ENCODE measurements around the gene SORCS1. TPM values are rescaled to one million over a fixed set of nuclear protein-coding genes. Genes with fewer than 3 reads are reported as not detected.

SORCS1 gene
- total and polyA plus RNA-seq, 2 donors (not counting 1 experiment from before 2014, with no cell fraction given) = not detected

DNA sequence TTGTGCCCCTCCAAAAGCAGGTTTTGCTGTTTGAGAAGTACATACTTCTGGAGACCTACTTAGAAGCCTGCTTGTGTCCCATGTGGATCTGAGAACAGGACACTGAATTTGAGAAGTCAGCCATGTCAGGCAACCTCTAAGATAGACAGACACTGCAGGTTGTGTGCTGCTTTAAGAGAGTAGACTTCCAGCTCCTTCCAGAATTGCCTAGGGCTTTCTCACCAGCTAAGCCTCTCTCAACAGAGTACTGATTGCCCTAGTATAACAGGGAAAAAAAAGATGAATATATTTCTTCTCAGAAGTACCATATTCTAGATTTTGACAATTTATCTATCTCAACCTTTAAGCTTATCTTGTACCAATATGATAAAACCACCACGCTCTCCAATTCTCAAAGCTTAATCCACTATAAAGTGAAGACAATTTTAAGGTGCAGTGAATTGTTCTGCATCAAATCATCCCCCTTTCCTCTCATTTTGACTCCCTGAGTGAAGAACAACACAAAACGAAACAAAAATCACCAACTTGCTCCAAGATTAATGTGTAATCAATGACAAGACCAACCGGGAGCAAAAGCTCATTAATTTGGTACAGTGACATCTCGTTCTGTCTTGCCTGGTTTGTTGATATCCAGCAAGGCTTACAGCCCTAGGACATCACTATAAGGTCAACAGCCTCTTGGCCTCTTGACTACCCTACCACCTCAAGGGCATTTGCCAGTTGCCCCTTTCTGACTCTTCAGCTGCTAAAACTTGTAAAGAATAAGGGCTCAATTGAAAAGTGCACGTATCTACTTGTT is 214.6 kb downstream of the SORCS1 start:
- Histone ChIP-seq H3K79me2 (ENCODE audit: control insufficient read depth, insufficient read depth, low read length) (no peaks in the 10 kb centered on the region), H3K4me2 (replicated peaks; ENCODE audit: low read depth, low read length, poor library complexity, severe bottlenecking) (no peak overlapping the region), H4K20me1 (ENCODE audit: control insufficient read depth, insufficient read depth, low read length, poor library complexity, severe bottlenecking) (no peaks in the 10 kb centered on the region), H3K27ac (ENCODE audit: low read length in 2 of 2) (no peak overlapping the region), H3K36me3 (replicated peaks in 1 of 2; ENCODE audit: control extremely low read depth in 1 of 2, control insufficient read depth in 1 of 2, extremely low read depth in 1 of 2, insufficient read depth in 2 of 2, low read length in 1 of 2) (no peaks in the 10 kb centered on the region), H2AFZ (ENCODE audit: insufficient read depth, low read depth, low read length, poor library complexity, severe bottlenecking) (no peak overlapping the region), H3K9ac (ENCODE audit: low read length) (no peak overlapping the region), H3K27me3 (replicated peaks in 1 of 4; ENCODE audit: control extremely low read depth in 1 of 4, control insufficient read depth in 3 of 4, insufficient read depth in 4 of 4, low read length in 3 of 4) (no peaks in the 10 kb centered on the region), H3K4me3 (ENCODE audit: control extremely low read depth in 1 of 5, extremely low read depth in 1 of 5, insufficient read depth in 1 of 5, low read depth in 2 of 5, low read length in 4 of 5) (no peak overlapping the region), H3K9me3 (ENCODE audit: control extremely low read depth in 1 of 3, control insufficient read depth in 2 of 3, insufficient read depth in 1 of 3, low read length in 2 of 3) (peaks cover 0 to 4% (median 0%) of the 10 kb centered on the region in 3 donors), H3K4me1 (ENCODE audit: control insufficient read depth in 2 of 2, insufficient read depth in 2 of 2, low read length in 2 of 2) (no peaks in the 10 kb centered on the region)
- ChIA-PET POLR2A (no interaction called here), CTCF (no interaction called here)
- Mint-ChIP-seq H3K27ac (no peak overlapping the region), H3K27me3 (no peaks in the 10 kb centered on the region), H3K9me3 (ENCODE audit: insufficient read depth) (no peaks in the 10 kb centered on the region), H3K4me1 (no peaks in the 10 kb centered on the region), H3K4me3 (no peak overlapping the region)
- intact Hi-C loops (cut with micrococcal nuclease) = no loop called here
- no peak for DNase-seq
- WGBS (ENCODE audit: insufficient coverage) = 92% methylated on average over 4 of the region's 5 CpGs
- ATAC-seq (ENCODE audit: low read depth) = no peak
- TF ChIP-seq CTCF (IDR thresholded peaks at IDR 0.05) = no peak
- TF ChIP-seq EZH2 (IDR thresholded peaks at IDR 0.05; ENCODE audit: borderline replicate concordance, insufficient read depth, low read depth, low read length, poor library complexity, severe bottlenecking) = no peak

DNA sequence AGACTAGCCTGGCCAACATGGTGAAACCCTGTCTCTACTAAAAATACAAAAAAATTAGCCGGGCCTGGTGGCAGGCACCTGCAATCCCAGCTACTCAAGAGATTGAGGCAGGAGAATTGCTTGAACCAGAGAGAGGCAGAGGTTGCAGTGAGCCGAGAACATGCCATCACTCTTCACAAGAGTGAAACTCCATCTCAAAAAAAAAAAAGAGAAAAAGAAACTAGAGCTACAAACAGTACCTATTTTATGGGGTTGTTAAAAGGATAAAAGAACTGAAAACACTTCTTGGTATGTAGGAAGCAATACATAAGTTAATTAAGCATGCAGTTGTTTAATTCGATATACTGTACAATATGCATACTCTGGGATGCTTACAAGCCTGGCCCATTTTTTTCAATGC is 216.9 kb downstream of the SORCS1 start:
- TF ChIP-seq EZH2 (IDR thresholded peaks at IDR 0.05; ENCODE audit: borderline replicate concordance, insufficient read depth, low read depth, low read length, poor library complexity, severe bottlenecking) = no peak
- TF ChIP-seq CTCF (IDR thresholded peaks at IDR 0.05) = no peak
- no peaks in the 10 kb centered on the region for H3K79me2 ChIP-seq (ENCODE audit: control insufficient read depth, insufficient read depth, low read length)
- intact Hi-C loops (cut with micrococcal nuclease) = no loop called here
- H2AFZ ChIP-seq (ENCODE audit: insufficient read depth, low read depth, low read length, poor library complexity, severe bottlenecking) = no peak overlapping the region
- POLR2A ChIA-PET = no interaction called here
- Mint-ChIP-seq H3K9me3 (ENCODE audit: insufficient read depth) (no peaks in the 10 kb centered on the region), H3K4me3 (no peak overlapping the region), H3K4me1 (no peaks in the 10 kb centered on the region), H3K27ac (no peak overlapping the region), H3K27me3 (no peaks in the 10 kb centered on the region)
- no peaks in the 10 kb centered on the region for H3K4me1 ChIP-seq (ENCODE audit: control insufficient read depth in 2 of 2, insufficient read depth in 2 of 2, low read length in 2 of 2)
- no peak overlapping the region for H3K4me2 ChIP-seq (replicated peaks; ENCODE audit: low read depth, low read length, poor library complexity, severe bottlenecking)
- H3K9ac ChIP-seq (ENCODE audit: low read length) = no peak overlapping the region
- CTCF ChIA-PET = no interaction called here
- WGBS (ENCODE audit: insufficient coverage) = no CpG with 5 or more reads among the region's 3 CpGs
- no peaks in the 10 kb centered on the region for H3K27me3 ChIP-seq (replicated peaks in 1 of 4; ENCODE audit: control extremely low read depth in 1 of 4, control insufficient read depth in 3 of 4, insufficient read depth in 4 of 4, low read length in 3 of 4)
- DNase-seq (no peak), ATAC-seq (ENCODE audit: low read depth) (no peak)
- H3K9me3 ChIP-seq (ENCODE audit: control extremely low read depth in 1 of 3, control insufficient read depth in 2 of 3, insufficient read depth in 1 of 3, low read length in 2 of 3) = no peaks in the 10 kb centered on the region
- no peaks in the 10 kb centered on the region for H4K20me1 ChIP-seq (ENCODE audit: control insufficient read depth, insufficient read depth, low read length, poor library complexity, severe bottlenecking)
- H3K36me3 ChIP-seq (replicated peaks in 1 of 2; ENCODE audit: control extremely low read depth in 1 of 2, control insufficient read depth in 1 of 2, extremely low read depth in 1 of 2, insufficient read depth in 2 of 2, low read length in 1 of 2) = no peaks in the 10 kb centered on the region
- H3K4me3 ChIP-seq (ENCODE audit: control extremely low read depth in 1 of 5, extremely low read depth in 1 of 5, insufficient read depth in 1 of 5, low read depth in 2 of 5, low read length in 4 of 5) = no peak overlapping the region
- no peak overlapping the region for H3K27ac ChIP-seq (ENCODE audit: low read length in 2 of 2)
